DMS114 treated with DMSO at 0.1 percent for 48 hours (cell line): ENCODE data around the gene MAD1L1.

Experiments used
- DNase-seq: peaks from one replicate; lab custom pipeline; 2025; ENCODE audit not compliant: unreplicated experiment; lab: John Stamatoyannopoulos, UW

The MAD1L1 gene

GRCh38 chr7:2258661-2259365, 26.1 kb upstream of the MAD1L1 start:
- no peak for DNase-seq

- no peak for DNase-seq
Observed at GRCh38 chr7:2257651-2258050, 24.9 kb upstream of the MAD1L1 start.

- DNase-seq: no peak
Observed at GRCh38 chr7:2257046-2257551, 24.4 kb upstream of the MAD1L1 start.

GRCh38 chr7:2256306-2257045, 23.7 kb upstream of the MAD1L1 start:
- no peak for DNase-seq

- DNase-seq: no peak
Observed at GRCh38 chr7:2255145-2256139, 22.7 kb upstream of the MAD1L1 start.

- DNase-seq: no peak
Observed at GRCh38 chr7:2254429-2255144, 21.8 kb upstream of the MAD1L1 start.

- no peak for DNase-seq
Observed at GRCh38 chr7:2253525-2254244, 20.9 kb upstream of the MAD1L1 start.

- no peak for DNase-seq
Observed at GRCh38 chr7:2253021-2253420, 20.3 kb upstream of the MAD1L1 start.

- DNase-seq: no peak
Observed at GRCh38 chr7:2251841-2252771, 19.4 kb upstream of the MAD1L1 start.

GRCh38 chr7:2251381-2251780, 18.6 kb upstream of the MAD1L1 start:
- DNase-seq: no peak

DNA sequence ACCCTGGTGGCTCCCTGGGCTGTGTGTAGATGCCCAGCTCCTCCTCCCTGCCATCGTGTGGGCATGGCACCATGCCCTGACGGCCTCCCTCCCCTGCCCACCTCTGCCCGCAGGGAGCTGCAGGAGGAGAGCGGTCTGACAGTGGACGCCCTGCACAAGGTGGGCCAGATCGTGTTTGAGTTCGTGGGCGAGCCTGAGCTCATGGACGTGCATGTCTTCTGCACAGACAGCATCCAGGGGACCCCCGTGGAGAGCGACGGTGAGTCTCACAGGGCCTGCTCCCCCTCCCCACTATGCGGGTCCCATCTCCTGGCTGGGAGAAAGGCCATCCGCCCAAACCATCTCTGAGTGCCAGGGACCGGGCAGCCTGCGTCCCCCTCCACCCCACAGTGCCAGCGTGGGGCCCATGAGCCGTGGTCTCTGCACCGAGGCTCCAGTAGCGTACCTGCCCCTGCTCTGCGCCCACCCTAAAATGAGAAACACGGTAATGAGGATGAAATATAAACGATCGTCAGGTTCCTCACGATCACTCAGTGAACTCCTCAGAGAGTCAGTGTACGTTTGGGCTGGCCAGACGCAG, 17.1 kb upstream of the MAD1L1 start:
- no peak for DNase-seq

- no peak for DNase-seq
Observed at GRCh38 chr7:2248984-2249694, 16.4 kb upstream of the MAD1L1 start.

GRCh38 chr7:2247141-2247995, 14.6 kb upstream of the MAD1L1 start:
- no peak for DNase-seq

DNA sequence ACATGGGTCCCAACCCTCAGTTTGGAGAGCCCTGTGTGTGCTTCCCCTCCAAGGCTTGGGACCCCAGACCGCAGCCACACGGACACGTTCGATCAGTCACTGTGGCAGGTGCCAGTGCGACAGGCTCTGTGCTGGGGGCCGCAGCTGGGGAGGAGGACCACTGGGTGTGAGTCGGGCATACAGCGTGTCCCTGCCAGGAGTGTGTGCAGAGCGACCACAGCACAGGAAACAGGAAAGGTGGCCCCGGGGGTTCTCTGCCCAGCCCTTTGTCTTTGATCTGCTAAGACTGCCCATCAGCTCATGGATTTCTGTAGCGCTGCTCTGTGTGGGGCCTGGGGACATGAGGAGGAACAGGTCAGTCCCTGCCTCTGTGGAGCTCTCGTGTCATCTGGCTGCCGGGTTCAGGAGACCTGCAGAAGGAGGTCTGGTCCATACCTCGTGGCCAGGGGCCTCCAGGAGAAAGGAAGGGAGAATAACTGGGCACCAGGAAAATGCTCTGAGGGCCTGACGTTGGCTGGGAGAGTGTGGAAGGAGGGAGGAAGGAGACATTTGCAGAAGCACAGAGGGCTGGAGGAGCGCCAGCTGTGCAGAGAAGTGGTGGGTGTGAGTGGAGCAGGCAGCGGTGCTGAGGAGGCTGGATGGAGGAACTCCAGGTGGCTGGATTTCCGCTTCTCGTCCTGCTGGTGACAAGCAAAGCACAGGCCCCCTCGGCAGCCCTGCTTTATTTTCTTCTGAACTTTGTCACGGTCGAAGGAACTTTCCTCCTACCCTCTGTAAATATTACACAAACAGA, 13.3 kb upstream of the MAD1L1 start:
- DNase-seq: no peak

DNA sequence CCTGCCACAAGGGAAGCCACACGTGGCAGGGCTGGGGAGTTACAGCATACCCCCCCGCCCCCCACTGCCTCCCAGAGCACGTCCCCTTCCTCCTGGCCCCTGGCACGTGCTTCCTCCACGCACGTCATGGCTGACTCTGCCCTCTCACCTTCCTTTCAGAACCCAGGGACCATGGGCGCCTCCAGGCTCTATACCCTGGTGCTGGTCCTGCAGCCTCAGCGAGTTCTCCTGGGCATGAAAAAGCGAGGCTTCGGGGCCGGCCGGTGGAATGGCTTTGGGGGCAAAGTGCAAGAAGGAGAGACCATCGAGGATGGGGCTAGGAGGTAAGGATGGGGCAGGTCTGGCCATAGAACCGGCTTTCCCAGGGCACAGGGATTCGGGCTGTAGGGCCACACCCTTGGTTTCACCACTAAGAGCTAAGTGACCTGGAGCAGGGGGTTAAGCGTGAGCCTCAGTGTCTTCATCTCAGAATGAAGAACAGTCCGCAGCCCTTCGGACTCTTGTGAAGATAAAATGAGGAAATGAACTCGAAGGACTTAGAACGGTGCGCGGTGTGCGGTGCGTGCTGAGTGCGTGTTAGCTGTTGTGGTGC, 11.8 kb upstream of the MAD1L1 start:
- no peak for DNase-seq

GRCh38 chr7:2243458-2243857, 10.7 kb upstream of the MAD1L1 start:
- no peak for DNase-seq
